ENCODE measurements around the gene PDZD7.

Gene PDZD7

GRCh38 chr10:101031128-101031795 is at the start of gene PDZD7, which contains the start of gene SFXN3:
Gene PDZD7 (minus strand): TSS chr10:101031129. CDS start chr10:101030219, 910 bp downstream.
Gene SFXN3 (plus strand): TSS chr10:101031234. CDS start chr10:101034695, 3,461 bp downstream.
- DNase-seq, result peak; percentile 92

- DNase-seq, result no peak
Measured at GRCh38 chr10:101079874-101080273, 48.9 kb upstream of the PDZD7 start.

- DNase-seq, result no peak
Measured at GRCh38 chr10:101076630-101077029, 45.7 kb upstream of the PDZD7 start.

- DNase-seq, result no peak
Measured at GRCh38 chr10:101075775-101076174, 44.8 kb upstream of the PDZD7 start.

GRCh38 chr10:101073631-101074030 is 42.7 kb upstream of the PDZD7 start:
- DNase-seq, result no peak

GRCh38 chr10:101072923-101073322 is 42.0 kb upstream of the PDZD7 start:
- DNase-seq, result no peak

- no peak for DNase-seq
Measured at GRCh38 chr10:101071885-101072433, 41.0 kb upstream of the PDZD7 start.

DNA sequence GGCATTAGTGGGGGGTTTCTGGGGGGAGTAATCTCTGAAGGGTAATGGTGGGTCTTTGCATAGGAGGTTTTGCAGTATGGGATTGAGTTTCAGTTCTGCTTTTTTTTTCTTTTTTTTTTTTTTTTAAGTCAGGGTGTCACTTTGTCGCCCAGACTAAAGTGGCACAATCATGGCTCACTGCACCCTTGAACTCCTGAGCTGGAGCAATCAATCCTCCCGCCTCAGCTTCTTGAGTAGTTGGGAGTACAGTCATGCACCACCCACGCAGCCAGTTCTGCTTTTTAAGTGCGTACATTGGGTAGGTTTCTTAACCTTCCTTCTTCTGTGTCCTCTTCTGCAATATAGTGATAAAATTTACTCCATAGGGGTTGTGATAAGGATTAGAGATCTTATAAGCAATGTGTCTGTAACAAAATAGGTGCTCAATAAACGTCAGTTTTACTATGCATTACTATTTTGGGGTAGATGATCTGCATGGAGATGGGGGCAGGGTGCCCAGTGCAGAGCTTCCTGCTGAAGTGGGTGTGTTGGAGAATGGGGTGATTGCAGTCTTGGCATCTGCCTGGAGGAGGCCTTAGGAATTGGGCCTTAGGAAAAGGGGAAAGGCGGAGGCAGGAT is 40.4 kb upstream of the PDZD7 start:
- no peak for DNase-seq

DNA sequence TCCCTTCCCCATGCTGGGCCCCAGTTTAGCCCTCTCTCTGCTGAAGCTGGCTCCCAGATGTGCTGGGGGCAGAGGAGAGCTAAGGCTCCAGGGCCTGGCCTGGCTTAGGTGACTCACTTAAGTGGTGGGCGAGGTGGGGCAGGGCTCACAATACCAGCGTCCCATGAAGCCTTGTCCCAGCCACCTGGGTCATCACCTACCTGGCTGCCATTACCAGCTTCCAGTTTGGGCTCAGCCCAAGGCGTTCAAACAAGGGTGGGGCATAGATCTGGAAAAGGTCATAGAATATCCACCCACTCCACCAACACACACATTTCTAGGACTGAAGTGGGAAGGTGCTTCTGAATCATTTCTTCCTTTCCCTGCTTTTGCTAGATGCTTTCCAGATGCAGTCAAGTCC is 39.2 kb upstream of the PDZD7 start:
- no peak for DNase-seq

DNA sequence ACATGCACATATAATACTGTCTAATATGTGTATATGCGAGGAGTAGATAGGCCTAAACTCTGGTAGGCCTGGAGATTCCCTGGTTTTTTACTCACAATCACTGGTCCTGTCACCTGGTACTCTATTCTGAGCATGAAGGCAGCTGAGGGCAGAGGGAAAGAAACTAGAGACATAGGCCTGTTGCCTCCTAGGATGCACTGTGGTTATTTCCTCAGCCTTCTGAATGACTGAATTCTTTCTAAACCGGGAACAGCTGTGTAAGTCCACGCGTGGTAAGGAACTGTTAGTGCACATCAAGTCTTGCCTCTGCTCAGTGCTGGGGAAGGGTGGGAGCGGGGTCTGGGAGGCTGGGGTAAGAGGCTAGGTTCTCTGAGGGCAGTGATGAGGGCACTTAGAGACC is 38.5 kb upstream of the PDZD7 start:
- DNase-seq, result no peak

GRCh38 chr10:101067356-101068083 is 36.6 kb upstream of the PDZD7 start:
- peak; percentile 75 for DNase-seq

GRCh38 chr10:101066896-101067355 is 36.0 kb upstream of the PDZD7 start:
- no peak for DNase-seq

DNA sequence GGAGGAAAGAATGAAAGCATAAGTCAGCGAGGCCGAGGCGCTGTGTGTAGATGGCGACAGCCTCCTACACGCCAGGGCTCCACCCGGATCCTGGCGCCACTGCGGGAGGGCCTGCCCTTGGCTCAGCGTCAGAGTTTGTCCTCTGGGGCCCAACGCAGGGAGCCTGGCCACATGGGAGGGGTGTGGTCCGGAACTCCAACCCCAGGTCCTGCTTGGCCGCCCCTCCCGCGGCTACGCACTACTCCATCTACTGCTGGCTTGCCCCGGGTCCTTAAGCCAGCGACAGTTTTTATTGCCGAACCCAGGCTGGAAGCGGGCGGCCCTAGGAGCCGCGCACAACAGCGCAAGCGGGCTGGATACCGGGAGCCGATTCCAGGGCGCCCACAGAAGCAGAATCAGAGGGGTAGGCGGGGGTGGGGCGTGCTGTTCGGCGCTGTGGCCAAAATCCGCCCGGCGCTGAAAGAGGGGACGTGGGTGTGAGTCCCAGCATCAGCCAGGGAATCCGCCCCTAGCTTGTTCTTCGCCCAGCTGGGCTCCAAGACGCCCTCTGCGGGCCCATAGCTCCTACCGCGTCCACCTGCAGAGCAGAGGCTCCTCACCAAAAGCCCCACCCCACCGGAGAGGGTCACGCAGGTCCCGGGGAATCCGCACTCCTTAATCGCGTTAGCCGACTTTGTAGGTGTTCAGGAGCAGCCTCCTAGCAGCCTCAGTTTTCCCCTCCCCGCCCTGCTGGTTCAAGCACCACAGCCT is 35.4 kb upstream of the PDZD7 start:
- peak; percentile 51 for DNase-seq

GRCh38 chr10:101065481-101066145 is 34.7 kb upstream of the PDZD7 start:
- peak; percentile 48 for DNase-seq

DNA sequence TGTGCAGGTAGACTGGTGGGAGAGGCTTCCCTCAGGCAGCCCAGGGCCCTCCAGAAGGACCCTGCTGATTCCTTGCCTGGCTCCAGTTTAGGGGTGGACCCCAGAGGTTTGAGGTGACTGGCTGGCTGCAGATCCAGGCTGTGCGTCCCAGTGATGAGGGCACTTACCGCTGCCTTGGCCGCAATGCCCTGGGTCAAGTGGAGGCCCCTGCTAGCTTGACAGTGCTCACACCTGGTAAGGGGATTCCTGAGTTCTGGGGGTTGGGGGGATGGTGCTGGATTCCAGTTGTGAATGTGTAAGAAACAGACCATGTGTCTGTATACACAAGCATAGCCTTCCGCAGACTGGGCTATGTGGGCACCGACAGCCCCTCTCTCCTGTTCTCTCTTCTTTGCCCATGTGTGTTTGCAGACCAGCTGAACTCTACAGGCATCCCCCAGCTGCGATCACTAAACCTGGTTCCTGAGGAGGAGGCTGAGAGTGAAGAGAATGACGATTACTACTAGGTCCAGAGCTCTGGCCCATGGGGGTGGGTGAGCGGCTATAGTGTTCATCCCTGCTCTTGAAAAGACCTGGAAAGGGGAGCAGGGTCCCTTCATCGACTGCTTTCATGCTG is 33.6 kb upstream of the PDZD7 start:
- DNase-seq, result no peak

DNA sequence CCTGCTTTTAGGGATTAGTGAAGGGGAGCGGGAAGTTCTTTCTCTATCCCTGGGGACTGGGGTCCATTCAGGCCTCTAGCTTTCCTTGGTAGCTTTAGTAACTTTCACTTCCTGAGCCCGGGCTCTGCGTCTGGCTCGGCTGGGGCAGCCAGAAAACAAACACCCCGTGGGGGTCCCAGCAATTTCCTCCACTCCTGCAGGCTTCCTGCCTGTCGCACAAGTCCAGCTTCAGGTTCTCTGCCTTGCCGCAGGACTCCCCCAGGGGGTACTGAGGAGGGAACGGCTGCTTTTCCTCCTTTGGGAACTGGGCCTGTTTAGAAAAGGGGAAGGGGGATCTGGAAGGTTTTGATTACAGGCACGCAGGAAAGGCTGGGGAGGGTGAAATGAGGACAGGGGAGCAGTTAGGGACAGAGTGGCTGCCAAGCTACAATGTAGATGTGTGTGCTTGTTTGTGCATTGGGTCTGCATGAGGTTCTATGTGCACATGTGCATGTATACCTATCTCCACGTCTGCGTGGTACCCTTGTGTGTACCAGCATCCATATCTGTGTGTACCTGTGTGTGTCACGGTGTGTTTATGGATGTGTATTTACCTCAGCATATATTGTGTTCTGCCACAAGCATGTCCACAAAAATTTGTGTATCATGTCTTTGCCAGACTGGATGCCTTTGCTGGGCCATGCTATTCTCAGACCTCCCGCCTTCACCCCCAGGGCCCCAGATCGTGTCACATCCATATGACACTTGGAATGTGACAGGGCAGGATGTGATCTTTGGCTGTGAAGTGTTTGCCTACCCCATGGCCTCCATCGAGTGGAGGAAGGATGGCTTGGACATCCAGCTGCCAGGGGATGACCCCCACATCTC is 32.9 kb upstream of the PDZD7 start:
- DNase-seq, result no peak

DNA sequence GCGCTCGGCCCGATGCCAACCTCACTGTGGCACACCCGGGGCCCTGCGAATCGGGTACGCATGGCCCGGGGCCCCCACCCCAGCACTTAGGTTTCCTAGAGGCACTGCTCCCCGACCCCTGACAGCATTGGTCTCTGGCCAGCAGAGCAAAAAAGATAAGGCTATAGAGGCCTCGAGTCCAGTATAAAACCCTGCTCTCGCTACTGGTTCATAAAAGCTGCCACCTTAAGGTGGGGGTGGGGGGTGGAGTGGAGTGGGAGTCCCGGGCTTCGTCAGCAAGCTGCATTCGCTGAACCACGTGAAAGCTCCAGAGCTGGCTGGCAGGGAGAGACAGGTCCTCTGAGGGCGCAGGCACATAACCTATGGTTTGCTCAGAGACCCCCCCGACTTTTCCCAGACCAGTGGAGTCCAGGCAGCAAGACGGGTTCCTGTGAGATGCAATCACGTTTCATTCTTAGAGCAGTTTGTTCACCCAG is 32.2 kb upstream of the PDZD7 start:
- DNase-seq, result no peak

- peak; percentile 47 for DNase-seq
Measured at GRCh38 chr10:101062232-101063049, 31.5 kb upstream of the PDZD7 start.

DNA sequence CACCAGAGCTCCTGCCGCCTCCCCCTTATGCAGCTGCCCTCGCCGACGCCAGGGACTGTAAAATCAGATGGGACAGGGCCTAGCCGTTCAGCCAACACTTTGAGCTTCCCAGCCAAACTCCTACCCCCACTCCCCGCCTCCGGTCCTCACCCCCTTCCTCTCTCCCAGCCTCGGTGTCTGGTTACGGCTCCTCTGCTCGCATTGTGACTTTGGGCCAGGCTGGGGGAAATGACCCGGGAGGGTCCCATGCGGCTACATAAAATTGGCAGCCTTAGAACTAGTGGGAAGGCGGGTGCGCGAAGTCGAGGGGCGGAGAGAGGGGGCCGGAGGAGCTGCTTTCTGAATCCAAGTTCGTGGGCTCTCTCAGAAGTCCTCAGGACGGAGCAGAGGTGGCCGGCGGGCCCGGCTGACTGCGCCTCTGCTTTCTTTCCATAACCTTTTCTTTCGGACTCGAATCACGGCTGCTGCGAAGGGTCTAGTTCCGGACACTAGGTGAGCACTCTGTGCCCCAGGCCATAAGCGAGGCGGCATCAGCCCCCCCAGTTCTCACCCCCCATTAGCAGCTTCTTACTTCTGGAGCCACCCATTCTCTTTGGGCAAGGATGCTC is 30.8 kb upstream of the PDZD7 start, which contains the start of gene KAZALD1:
KAZALD1 (plus strand) TSS at position 366 of the 608 bp plus-strand sequence. CDS start 604 bp downstream, outside the sequence.
- peak; percentile 82 for DNase-seq
